Activated CD4-positive, CD25-positive, alpha-beta regulatory T cell treated with anti-CD3 and anti-CD28 coated beads, Interleukin-2, amount 50 U/mL, for 24 hours (primary cell): ENCODE data around the gene UBASH3B.

Experiments
- ATAC-seq, 2 donors: fragments of 150-1000 bp; cut with Tn5 transposase; one replicate each; pipeline ENCODE4 v1.10.0; 2021; ENCODE audit warnings: mild to moderate bottlenecking in 1 of 2, moderate library complexity in 1 of 2

UBASH3B gene

DNA sequence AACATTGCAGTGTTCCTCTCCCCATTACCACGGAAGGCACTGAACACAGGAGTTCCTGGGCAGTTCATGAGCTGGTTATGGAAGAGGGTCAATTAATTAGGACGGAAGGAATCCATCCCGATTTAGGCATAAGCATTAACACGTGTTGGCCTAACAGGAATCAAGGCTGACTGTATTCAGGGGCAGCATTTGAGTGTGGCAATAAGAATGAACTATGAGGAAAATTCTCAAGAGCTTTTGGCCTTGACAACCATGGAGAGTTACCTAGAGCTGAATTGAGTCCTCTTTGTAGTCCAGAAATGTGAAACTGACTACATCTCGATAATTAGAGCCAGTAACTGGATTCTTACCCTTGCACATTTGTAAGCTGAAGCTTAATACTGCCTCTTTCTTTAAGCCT is 100.4 kb downstream of the UBASH3B start:
- no peak for ATAC-seq

DNA sequence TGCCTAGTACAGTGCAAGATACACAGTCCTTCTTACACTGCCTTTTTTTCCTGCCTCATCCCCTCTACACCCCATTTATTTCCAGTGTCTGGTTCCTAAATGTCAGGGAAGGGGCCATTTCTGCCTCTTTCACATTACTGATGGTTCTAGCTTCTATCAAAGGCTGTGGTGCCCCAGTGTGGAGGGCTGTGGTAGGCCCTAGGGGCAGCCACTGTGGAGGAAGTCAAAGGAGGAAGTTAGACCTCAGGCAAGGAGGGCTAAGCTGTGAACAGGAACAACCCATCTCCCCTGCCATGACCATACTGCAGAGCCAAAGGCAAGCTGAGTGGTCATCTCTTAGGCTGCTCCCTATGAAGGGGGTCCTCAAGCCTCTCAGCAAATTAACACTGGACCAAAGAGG is 100.9 kb downstream of the UBASH3B start:
- ATAC-seq, result peak; percentile 63 to 78

GRCh38 chr11:122757201-122757600 is 101.7 kb downstream of the UBASH3B start:
- ATAC-seq, result no peak

GRCh38 chr11:122758339-122758738 is 102.8 kb downstream of the UBASH3B start:
- no peak for ATAC-seq

DNA sequence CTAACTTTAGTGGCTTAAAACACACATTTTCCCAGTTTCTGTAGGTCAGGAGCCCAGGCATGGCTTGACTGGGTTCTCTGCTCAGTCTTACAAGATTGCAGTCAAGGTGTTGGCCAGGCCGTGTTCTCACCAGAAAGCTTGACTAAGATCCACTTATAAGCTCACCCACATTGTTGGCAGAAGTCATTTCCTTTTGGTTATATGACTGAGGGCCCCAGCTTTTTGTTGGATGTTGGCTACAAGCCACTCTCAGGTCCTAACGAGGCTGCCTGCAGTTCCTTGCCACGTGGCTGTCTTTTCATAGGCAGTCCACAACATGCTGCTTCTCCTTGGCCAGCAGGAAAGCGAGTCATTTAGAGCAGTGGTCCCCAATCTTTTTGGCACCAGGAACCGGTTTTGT is 103.5 kb downstream of the UBASH3B start:
- ATAC-seq, result no peak

DNA sequence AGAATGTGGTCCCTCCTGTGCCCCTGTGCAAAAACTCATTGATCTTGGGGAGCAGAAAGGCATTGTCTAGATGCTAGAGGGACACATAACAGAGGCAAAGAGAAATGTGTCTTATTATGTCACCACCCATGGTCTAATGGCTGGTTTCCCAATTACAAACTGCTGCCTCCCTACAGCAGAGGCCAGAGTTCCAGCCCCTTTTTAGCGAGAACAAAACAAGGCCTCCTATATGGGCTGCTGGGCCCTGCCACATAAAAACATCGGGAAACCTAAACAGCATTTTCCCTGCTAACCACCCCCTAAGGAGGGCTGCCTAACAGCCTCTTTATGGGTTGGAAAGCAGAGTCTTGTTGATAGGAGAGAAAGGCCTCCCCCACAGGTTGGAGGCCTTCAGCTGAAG is 107.6 kb downstream of the UBASH3B start:
- ATAC-seq, result no peak

GRCh38 chr11:122764371-122765090 is 109.0 kb downstream of the UBASH3B start:
- no peak for ATAC-seq

DNA sequence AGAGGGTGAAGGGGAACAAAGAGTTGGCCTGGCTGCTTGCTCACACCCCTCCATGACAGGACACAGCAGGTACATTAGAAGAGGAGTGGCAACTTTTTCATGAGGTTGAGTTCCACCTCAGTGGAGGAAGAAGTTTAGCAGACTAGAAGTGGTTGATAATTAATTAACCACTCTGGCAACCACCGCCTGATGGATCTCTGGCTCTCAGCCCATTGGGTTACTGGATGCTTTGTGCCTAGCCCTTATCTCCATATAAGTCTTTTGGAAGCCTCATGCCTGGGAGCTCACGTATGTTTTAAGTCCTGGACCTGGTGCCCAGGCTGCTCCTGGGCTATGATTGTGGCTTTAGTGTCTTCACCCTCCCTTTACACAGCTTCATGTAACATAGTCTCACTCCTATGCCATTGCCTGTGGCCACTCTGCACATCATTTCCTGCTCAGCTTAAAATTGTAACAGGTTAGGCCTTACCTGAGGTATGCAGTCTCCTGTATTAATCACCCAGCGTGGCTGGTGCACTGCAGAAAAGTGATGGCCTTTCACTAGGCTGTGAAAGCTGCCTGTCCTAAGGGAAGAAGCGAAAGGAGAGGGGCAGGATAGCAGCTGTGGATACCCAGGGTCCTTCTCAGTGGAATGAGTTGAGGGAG is 110.1 kb downstream of the UBASH3B start:
- ATAC-seq, result no peak

DNA sequence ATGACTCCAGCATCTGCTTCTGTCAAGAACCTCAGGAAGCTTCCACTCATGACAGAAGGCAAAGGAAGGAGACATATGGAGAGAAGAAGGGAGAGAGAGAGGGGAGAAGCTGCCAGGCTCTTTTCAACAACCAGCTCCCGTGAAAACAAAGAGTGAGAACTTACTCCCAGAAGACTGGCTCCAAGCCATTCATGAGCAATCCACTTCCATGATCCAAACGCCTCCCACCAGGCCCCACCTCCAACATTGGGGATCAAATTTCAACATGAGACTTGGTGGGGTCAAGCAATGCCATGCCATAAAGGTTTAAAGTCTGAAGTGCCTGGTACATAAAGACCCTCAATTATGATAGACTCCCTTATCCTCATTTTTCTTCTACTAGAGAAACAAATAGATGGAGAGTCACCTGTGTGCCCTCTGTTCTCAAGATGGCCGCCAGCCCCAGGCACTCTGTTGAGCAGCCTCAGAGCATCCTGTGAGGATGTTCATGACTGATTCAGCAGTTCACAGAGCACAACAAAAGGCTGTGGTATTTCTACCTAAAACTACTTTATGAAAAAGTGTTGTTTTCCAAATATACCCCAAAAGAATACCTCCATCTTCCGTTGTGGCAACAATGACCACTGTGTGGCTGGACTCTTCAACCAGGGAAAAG is 113.7 kb downstream of the UBASH3B start:
- peak in 1 of 2 donors; percentile 45 for ATAC-seq

GRCh38 chr11:122772945-122773344 is 117.4 kb downstream of the UBASH3B start:
- no peak for ATAC-seq

- ATAC-seq, result no peak
These were observed 118.3 kb downstream of the UBASH3B start for GRCh38 chr11:122773781-122774266.

GRCh38 chr11:122775675-122776271 is 120.3 kb downstream of the UBASH3B start:
- peak; percentile 30 to 57 for ATAC-seq

GRCh38 chr11:122776546-122776945 is 121.0 kb downstream of the UBASH3B start:
- no peak for ATAC-seq

GRCh38 chr11:122777343-122777742 is 121.8 kb downstream of the UBASH3B start:
- no peak for ATAC-seq

- peak; percentile 60 to 63 for ATAC-seq
These were observed 122.6 kb downstream of the UBASH3B start for GRCh38 chr11:122778148-122778547.

GRCh38 chr11:122779047-122779629 is 123.6 kb downstream of the UBASH3B start:
- ATAC-seq, result no peak

DNA sequence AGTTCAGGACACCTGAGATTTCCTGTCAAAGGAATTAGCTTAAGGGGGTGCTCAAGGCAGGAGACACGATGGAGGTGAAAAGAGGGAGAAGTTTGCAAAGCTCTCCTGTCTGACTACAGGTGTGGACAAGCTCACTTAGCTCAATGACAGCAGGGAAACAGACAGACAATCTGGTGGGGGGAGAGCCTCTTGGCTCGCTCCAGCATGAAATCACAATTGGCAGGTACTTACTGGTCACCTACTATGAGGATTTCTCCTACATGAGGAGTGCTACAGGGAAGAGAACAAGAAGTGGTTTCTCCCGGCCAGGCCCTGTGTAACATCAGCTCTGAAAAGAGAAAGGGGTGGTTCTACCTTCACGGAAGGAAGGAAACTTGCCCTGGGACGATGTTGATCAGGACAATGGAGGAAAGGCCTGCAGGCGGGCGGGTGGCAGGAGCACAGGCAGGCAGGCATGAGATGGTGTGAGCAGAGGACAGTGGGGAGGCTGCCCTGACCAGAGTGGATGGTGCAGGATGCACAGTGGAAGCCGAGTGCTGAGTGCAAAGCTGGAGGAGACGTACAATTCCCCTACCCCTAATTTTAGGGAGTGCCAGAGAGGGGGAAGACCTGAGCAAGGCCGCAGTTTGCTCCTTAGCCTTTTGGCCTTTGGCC is 124.9 kb downstream of the UBASH3B start:
- no peak for ATAC-seq

GRCh38 chr11:122781378-122782195 is 126.1 kb downstream of the UBASH3B start:
- peak; percentile 67 to 79 for ATAC-seq

DNA sequence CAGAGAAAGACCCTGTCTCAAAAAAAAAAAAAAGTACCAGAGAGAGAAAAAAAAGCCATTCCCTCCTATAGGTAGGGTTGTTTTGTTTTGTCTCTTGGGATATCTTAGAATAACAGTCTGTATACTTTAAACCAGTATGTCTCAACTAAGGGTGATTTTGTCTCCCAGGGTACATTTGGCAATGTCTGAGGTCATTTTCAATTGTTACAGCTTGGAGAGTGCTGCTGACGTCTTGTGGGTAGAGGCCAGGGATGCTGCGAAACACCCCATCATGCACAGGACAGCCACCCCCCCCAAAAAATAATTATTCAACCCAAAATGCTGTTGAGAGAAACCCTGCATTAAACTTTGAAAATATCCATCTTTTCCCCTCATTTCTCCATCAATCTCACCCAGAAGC is 126.7 kb downstream of the UBASH3B start:
- ATAC-seq, result no peak

- ATAC-seq, result no peak
These were observed 128.9 kb downstream of the UBASH3B start for GRCh38 chr11:122784325-122784955.

DNA sequence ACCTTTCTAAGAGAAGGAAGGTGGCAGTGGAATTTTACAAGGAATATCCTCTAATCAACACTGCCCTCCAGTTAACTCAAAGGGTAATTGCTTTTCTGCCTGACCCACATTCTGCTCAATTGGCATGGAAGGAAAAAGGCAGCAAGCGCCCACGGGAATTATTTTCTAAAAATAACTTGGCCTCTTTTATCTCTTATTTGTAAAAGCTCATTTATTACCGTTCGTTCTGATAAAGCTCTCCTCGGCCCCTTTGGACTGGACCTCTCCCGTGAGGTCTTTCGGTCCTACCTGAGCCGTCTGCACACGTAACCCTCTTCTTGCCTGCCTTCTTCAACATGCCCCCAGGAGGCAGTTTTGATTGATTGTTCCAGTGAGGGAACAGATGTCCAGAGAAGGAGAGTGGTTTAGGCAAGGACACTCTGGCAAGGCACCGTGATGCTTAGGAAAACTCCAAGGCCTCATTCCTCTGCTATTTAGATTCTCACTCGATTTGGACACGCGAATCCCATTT is 129.6 kb downstream of the UBASH3B start:
- ATAC-seq, result no peak
